HEK293T (cell line): ENCODE measurements around the gene ACO2.

ENCODE experiments used
- CTCF ChIA-PET: fragments of 350-600 bp; formaldehyde crosslinking; extraction: SDS; loops from one replicate; lab custom pipeline; 2021; ENCODE audit warnings: antibody characterized with exemption, inconsistent platforms; lab: Yijun Ruan, JAX
- POLR2A ChIA-PET: fragments of 350-600 bp; formaldehyde crosslinking; extraction: SDS; loops from one replicate; lab custom pipeline; 2020; ENCODE audit warnings: antibody characterized with exemption, inconsistent platforms; lab: Yijun Ruan, JAX
- DNase-seq: peaks from one replicate; pipeline ENCODE4 v3.0.0; 2012; ENCODE audit warnings: mixed read lengths; ENCODE audit errors: extremely low spot score
- ARNT ChIP-seq: fragments of 450-650 bp; IDR thresholded peaks from 2 replicates; pipeline ENCODE4 v1.6.1; 2017; ENCODE audit warnings: mild to moderate bottlenecking
- BHLHE40 ChIP-seq: fragments of 450-650 bp; IDR thresholded peaks from 2 replicates; pipeline ENCODE4 v1.6.1; 2016; ENCODE audit warnings: mild to moderate bottlenecking, moderate library complexity, borderline replicate concordance
- CTBP1 ChIP-seq: fragments of 450-650 bp; IDR thresholded peaks from 2 replicates; pipeline ENCODE4 v1.6.1; 2016; ENCODE audit warnings: borderline replicate concordance
- ELF4 ChIP-seq: fragments of 450-650 bp; IDR thresholded peaks from 2 replicates; pipeline ENCODE4 v1.6.1; 2017; ENCODE audit warnings: antibody characterized with exemption
- FOXA1 ChIP-seq: fragments of 450-650 bp; IDR thresholded peaks from 2 replicates; pipeline ENCODE4 v1.6.1; 2016; ENCODE audit warnings: mild to moderate bottlenecking
- FOXK2 ChIP-seq: fragments of 450-650 bp; IDR thresholded peaks from 2 replicates; pipeline ENCODE4 v1.6.1; 2016; ENCODE audit warnings: mild to moderate bottlenecking
- FOXM1 ChIP-seq: fragments of 450-650 bp; IDR thresholded peaks from 2 replicates; pipeline ENCODE4 v1.6.1; 2017; ENCODE audit warnings: mild to moderate bottlenecking, borderline replicate concordance
- HDGF ChIP-seq: fragments of 450-650 bp; IDR thresholded peaks from 2 replicates; pipeline ENCODE4 v1.6.1; 2017; ENCODE audit warnings: antibody characterized with exemption, borderline replicate concordance
- L3MBTL2 ChIP-seq: fragments of 450-650 bp; conservative IDR thresholded peaks from 2 replicates; pipeline ENCODE4 v1.6.1; 2016; ENCODE audit warnings: mild to moderate bottlenecking
- LEF1 ChIP-seq: fragments of 450-650 bp; IDR thresholded peaks from 2 replicates; pipeline ENCODE4 v1.6.1; 2017; ENCODE audit warnings: mild to moderate bottlenecking, borderline replicate concordance
- NFRKB ChIP-seq: fragments of 450-650 bp; IDR thresholded peaks from 2 replicates; pipeline ENCODE4 v1.6.1; 2016; ENCODE audit warnings: mild to moderate bottlenecking, moderate library complexity
- SP1 ChIP-seq: fragments of 450-650 bp; IDR thresholded peaks from 2 replicates; pipeline ENCODE4 v1.6.1; 2017
- SUZ12 ChIP-seq: fragments of 450-650 bp; IDR thresholded peaks from 2 replicates; pipeline ENCODE4 v1.6.1; 2016; ENCODE audit warnings: mild to moderate bottlenecking
- TARDBP ChIP-seq: fragments of 450-650 bp; IDR thresholded peaks from 2 replicates; pipeline ENCODE4 v1.6.1; 2016
- ZNF384 ChIP-seq: fragments of 450-650 bp; IDR thresholded peaks from 2 replicates; pipeline ENCODE4 v1.6.1; 2016
- TF ChIP-seq, protein P1 (sequence below): fragments of 450-650 bp; IDR thresholded peaks from 2 replicates; pipeline ENCODE4 v1.6.1; 2016

The ACO2 gene

DNA sequence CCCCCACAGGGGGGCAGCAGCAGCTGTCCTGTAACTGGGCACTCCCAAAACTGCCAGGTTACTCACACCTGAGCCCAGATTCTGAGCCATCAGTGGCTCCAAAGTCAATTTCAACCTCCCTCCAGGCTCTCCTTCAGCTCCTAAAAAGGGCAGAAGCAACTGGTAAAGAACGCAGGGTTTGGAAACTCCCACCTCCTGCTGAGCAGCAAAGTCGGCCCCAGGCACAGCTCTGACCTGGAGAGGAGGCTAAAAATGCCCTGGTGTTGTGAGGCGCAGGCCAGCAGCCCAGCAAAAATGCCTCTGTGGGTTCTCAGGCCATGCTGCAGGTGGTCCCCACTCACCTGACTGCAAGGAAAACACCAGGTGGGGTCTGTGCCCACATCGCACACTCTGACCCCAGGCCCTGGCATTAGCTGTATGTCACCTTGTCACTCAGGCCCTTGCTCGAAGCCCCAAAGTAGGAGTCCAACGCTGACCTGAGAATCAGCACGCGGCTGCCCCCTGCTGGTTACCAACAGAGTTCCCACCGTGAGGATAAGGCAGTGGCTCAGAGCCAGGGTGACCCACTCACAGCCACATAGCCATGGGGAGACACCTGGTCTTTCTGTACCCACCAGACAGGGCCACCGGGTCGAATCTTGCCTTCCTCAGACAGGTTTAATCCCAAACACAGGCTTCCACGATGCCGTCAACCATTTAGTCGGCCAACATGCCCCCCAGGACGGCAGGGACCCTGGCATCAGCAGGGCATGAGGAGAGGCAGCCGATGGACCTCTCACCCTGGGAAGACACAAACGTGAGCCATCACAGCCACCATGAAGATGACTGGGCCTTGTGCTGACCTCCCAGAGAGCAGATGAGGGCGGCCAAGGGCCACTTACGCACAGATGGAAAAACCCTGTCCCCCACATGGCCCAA, 64.2 kb downstream of the ACO2 start:
- ChIA-PET CTCF (interaction anchor here (0.6 to 1.3 kb wide), 7 partner anchors 10 to 191 kb away, joined by 3 to 7 read pairs (median 3); no protein-coding TSS in a partner anchor), POLR2A (no interaction called here)
- peak; percentile 76 for DNase-seq
- TF ChIP-seq BHLHE40 (no peak), FOXM1 (no peak), ZNF384 (no peak), FOXK2 (no peak)

DNA sequence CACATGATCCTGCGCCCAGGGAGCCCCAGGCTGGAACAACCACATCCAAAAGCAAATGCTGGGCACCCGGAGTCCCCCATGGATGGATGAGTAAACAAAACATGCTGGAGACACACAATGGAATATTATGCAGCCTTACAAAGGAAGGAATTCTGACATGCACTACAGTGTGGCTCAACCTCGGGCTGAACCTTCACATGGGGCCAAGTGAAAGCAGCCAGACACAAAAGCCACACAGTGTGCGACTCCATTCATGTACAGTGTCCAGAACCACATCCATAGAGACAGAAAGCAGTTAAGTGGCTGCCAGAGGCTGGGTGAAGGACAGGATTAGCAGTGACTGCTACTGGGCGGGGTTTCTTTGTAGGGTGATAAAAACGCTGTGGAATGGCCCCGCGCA, 65.3 kb downstream of the ACO2 start:
- TF ChIP-seq BHLHE40, result no peak
- ChIA-PET POLR2A (no interaction called here), CTCF (interaction anchor here (0.8 to 1.2 kb wide), 2 partner anchors 35 to 130 kb away, joined by 3 to 4 read pairs; no protein-coding TSS in a partner anchor)
- no peak for DNase-seq

DNA sequence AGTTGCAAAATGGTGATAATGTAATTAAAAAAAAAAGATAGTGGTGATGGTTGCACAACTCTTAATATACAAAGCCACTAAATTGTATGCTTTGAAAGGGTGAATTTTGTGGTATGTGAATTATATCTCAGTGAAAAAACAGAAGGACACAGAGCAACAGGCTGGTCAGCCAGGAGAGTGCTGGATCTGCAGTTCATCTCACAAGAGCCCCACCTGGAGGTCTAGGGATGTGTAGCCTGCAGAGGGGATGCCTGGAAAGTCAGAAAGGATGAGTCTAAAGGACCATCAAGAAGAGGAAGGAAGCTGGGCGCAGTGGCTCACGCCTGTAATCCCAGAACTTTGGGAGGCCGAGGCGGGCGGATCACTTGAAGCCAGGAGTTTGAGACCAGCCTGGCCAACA, 66.3 kb downstream of the ACO2 start:
- POLR2A ChIA-PET, result interaction anchor here (0.6 kb wide), 1 partner anchor 405 kb away, joined by 3 read pairs; no protein-coding TSS in a partner anchor
- CTCF ChIA-PET, result interaction anchor here (0.7 to 1.2 kb wide), 5 partner anchors 8 to 132 kb away, joined by 3 to 4 read pairs (median 3); no protein-coding TSS in a partner anchor
- no peak for DNase-seq
- no peak for TF ChIP-seq NFRKB
- TF ChIP-seq FOXM1, result no peak
- no peak for TF ChIP-seq HDGF
- TF ChIP-seq SUZ12, result no peak
- no peak for TF ChIP-seq ZNF384

DNA sequence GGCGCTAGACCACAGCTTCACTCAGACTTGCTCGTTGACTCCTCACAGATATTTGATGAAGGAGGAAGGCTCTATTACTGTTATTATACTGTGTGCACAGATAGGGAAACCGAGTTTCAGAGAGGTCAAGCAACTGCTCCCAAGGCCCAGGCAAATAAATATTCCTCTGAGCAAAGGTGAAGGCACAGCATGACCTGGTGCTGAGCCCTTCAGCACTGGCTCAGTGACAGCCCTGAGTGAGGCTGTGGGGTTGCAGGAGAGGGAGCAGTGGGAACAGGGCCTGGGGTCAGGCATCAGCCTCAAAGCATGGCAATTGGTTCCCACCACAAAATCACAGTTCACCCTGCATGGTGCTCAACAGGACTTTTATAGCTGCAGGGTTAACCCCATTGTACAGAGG, 68.3 kb downstream of the ACO2 start:
- POLR2A ChIA-PET, result no interaction called here
- DNase-seq, result no peak
- CTCF ChIA-PET, result no interaction called here
- TF ChIP-seq CTBP1 (no peak), L3MBTL2 (no peak), HDGF (no peak)

DNA sequence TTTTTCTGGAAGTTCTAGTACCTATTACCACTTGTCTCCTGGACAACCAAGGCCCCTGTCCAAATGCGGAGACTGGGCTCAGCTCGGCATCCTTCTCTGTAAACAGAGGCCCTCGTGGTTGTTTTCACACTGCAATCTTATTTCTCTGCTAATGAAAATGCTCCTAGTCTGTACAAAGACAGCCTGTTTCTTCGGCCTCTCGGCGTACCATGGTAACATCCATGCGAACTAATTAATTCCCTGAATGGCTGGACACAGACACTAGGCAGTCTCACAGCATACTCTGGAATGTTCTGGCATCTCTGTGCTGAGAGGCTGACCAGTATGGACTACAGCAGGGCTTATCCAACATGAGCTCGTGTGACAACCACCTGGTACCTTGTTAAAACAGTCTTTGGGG, 69.7 kb downstream of the ACO2 start:
- no peak for TF ChIP-seq FOXK2
- TF ChIP-seq HDGF, result no peak
- TF ChIP-seq ZNF384, result no peak
- TF ChIP-seq ARNT, result no peak
- TF ChIP-seq TARDBP, result no peak
- no peak for TF ChIP-seq NFRKB
- TF ChIP-seq SUZ12, result no peak
- no peak for TF ChIP-seq LEF1
- no peak for TF ChIP-seq ELF4
- TF ChIP-seq L3MBTL2, result no peak
- no peak for TF ChIP-seq FOXM1
- TF ChIP-seq, protein P1, sequence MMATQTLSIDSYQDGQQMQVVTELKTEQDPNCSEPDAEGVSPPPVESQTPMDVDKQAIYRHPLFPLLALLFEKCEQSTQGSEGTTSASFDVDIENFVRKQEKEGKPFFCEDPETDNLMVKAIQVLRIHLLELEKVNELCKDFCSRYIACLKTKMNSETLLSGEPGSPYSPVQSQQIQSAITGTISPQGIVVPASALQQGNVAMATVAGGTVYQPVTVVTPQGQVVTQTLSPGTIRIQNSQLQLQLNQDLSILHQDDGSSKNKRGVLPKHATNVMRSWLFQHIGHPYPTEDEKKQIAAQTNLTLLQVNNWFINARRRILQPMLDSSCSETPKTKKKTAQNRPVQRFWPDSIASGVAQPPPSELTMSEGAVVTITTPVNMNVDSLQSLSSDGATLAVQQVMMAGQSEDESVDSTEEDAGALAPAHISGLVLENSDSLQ, result no peak
- no peak for TF ChIP-seq SP1
- TF ChIP-seq BHLHE40, result no peak
- no peak for TF ChIP-seq FOXA1
- no peak for TF ChIP-seq CTBP1
- ChIA-PET POLR2A (no interaction called here), CTCF (interaction anchor here (1.0 kb wide), 1 partner anchor 21 kb away, joined by 3 read pairs; no protein-coding TSS in a partner anchor)
- no peak for DNase-seq

DNA sequence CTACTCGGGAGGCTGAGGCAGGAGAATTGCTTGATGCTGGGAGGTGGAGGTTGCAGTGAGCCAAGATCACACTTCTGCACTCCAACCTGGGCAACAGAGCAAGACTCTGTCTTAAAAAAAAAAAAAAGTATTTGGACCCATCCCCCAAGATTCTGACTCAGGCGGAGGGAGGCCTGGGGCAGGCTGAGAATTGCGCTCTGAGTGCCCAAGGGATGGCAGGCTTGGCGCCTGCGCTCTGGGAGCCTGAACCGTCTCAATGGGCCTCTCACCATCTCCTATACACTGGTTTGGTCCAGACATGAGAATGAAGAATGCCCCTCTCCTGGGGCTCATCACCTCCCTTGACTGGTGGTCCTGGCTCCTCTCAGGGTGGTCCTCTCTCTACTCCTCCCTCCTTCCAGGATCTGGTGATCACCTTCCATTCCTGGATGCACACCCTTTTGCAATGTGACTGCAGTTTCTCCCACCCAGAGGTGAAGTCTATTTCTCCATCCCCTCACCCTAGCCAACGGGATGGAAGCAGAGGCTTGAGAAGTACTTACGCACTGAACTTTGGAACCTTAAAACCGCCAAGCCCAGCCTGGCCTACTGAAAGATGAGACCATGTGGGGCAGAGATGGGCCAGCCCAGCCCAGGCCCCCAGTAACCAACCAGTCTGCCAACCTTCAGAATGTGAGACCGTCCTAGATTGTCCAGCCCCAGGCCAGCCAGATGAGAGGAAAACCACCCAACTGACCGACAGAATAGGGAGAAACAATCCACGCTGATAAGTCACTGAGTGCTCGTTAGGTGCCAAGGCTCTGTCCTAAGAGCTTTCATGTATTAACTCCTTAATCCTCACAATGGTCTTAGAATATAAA, 70.5 kb downstream of the ACO2 start:
- TF ChIP-seq FOXM1, result no peak
- TF ChIP-seq, protein P1, result no peak
- TF ChIP-seq LEF1, result no peak
- no peak for TF ChIP-seq ELF4
- TF ChIP-seq SUZ12, result no peak
- TF ChIP-seq ARNT, result no peak
- no peak for TF ChIP-seq NFRKB
- no peak for TF ChIP-seq FOXA1
- no peak for TF ChIP-seq TARDBP
- TF ChIP-seq L3MBTL2, result no peak
- no peak for TF ChIP-seq CTBP1
- no peak for TF ChIP-seq ZNF384
- TF ChIP-seq HDGF, result no peak
- DNase-seq, result no peak
- ChIA-PET CTCF (no interaction called here), POLR2A (no interaction called here)

DNA sequence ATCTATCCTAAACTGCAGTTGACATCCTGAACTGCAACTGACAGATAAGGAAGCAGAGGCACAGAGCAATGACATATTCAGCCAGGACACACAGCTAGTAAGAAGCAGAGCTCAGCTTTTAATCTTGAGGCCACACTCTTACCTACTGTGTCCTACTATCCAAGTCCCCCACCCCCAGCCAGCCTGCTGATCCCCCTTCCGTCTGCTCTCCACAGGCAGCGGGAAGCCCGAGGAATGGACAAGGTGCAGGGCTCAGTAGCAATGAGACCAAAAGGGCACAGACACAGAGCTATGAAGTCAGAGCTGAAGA, 71.0 kb downstream of the ACO2 start:
- no peak for DNase-seq
- CTCF ChIA-PET, result no interaction called here
- POLR2A ChIA-PET, result interaction anchor here (1.1 kb wide), 1 partner anchor 17 kb away, joined by 3 read pairs; no protein-coding TSS in a partner anchor
- TF ChIP-seq, protein P1, result no peak
- TF ChIP-seq HDGF (no peak), ZNF384 (no peak), TARDBP (no peak), FOXA1 (no peak), SUZ12 (no peak), FOXM1 (no peak), LEF1 (no peak), SP1 (no peak), FOXK2 (no peak), ARNT (no peak)
